HG02870 (cell line): Measurements from ENCODE around the gene TBCD.

Experiments used
- ATAC-seq: cut with Tn5 transposase; IDR thresholded peaks from one replicate; pipeline ENCODE4 v1.9.1; 2021; ENCODE audit warnings: mild to moderate bottlenecking, moderate library complexity; ENCODE audit not compliant: unreplicated experiment

Gene TBCD

GRCh38 chr17:82918508-82918907 lies 166.6 kb downstream of the TBCD start:
- no peak for ATAC-seq

- no peak for ATAC-seq
Observed at GRCh38 chr17:82920150-82920549, 168.3 kb downstream of the TBCD start.

- ATAC-seq = no peak
Observed at GRCh38 chr17:82920715-82921114, 168.8 kb downstream of the TBCD start.

GRCh38 chr17:82921426-82921825 lies 169.6 kb downstream of the TBCD start:
- no peak for ATAC-seq

GRCh38 chr17:82922646-82923045 lies 170.8 kb downstream of the TBCD start:
- no peak for ATAC-seq

- ATAC-seq = no peak
Observed at GRCh38 chr17:82923366-82924113, 171.7 kb downstream of the TBCD start.

- ATAC-seq = no peak
Observed at GRCh38 chr17:82924214-82924613, 172.3 kb downstream of the TBCD start.

- ATAC-seq = no peak
Observed at GRCh38 chr17:82924812-82925211, 172.9 kb downstream of the TBCD start.

GRCh38 chr17:82925336-82925735 lies 173.5 kb downstream of the TBCD start:
- no peak for ATAC-seq

- no peak for ATAC-seq
Observed at GRCh38 chr17:82926081-82926480, 174.2 kb downstream of the TBCD start.

GRCh38 chr17:82926716-82927115 lies 174.9 kb downstream of the TBCD start:
- ATAC-seq = no peak

GRCh38 chr17:82927311-82927660 lies 175.4 kb downstream of the TBCD start:
- ATAC-seq = no peak

- ATAC-seq = no peak
Observed at GRCh38 chr17:82927661-82928601, 176.1 kb downstream of the TBCD start.

GRCh38 chr17:82929011-82929622 lies 177.3 kb downstream of the TBCD start:
- no peak for ATAC-seq

- no peak for ATAC-seq
Observed at GRCh38 chr17:82929676-82930042, 177.8 kb downstream of the TBCD start.

- ATAC-seq = no peak
Observed at GRCh38 chr17:82930043-82930923, 178.4 kb downstream of the TBCD start.

GRCh38 chr17:82930924-82931698 lies 179.2 kb downstream of the TBCD start:
- no peak for ATAC-seq

- ATAC-seq = no peak
Observed at GRCh38 chr17:82931699-82932517, 180.0 kb downstream of the TBCD start.
